ENCODE data around the gene UBALD1.

GRCh38 chr16:4656221-4656620 is 41.5 kb upstream of the UBALD1 start:
- TF ChIP-seq POLR2AphosphoS5 (IDR thresholded peaks at IDR 0.05; ENCODE audit: low read depth, low read length) = no peak
- TF ChIP-seq CTCF (IDR thresholded peaks at IDR 0.05) = no peak
- no peak for TF ChIP-seq TCF7L2 (IDR thresholded peaks at IDR 0.05; ENCODE audit: low read depth, low read length)
- TF ChIP-seq, protein P1, sequence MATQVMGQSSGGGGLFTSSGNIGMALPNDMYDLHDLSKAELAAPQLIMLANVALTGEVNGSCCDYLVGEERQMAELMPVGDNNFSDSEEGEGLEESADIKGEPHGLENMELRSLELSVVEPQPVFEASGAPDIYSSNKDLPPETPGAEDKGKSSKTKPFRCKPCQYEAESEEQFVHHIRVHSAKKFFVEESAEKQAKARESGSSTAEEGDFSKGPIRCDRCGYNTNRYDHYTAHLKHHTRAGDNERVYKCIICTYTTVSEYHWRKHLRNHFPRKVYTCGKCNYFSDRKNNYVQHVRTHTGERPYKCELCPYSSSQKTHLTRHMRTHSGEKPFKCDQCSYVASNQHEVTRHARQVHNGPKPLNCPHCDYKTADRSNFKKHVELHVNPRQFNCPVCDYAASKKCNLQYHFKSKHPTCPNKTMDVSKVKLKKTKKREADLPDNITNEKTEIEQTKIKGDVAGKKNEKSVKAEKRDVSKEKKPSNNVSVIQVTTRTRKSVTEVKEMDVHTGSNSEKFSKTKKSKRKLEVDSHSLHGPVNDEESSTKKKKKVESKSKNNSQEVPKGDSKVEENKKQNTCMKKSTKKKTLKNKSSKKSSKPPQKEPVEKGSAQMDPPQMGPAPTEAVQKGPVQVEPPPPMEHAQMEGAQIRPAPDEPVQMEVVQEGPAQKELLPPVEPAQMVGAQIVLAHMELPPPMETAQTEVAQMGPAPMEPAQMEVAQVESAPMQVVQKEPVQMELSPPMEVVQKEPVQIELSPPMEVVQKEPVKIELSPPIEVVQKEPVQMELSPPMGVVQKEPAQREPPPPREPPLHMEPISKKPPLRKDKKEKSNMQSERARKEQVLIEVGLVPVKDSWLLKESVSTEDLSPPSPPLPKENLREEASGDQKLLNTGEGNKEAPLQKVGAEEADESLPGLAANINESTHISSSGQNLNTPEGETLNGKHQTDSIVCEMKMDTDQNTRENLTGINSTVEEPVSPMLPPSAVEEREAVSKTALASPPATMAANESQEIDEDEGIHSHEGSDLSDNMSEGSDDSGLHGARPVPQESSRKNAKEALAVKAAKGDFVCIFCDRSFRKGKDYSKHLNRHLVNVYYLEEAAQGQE (IDR thresholded peaks at IDR 0.05; ENCODE audit: insufficient read depth in 1 of 2, low read depth in 2 of 2, low read length in 1 of 2) = no peak
- TF ChIP-seq SIN3A (IDR thresholded peaks at IDR 0.05; ENCODE audit: borderline replicate concordance, insufficient read depth, low read depth, low read length) = no peak

All from Panc1 (cell line).